Adrenal gland (tissue), 5 donors: ENCODE results near the gene SLC66A3.

ENCODE experiments used
- POLR2A ChIP-seq, 2 donors: fragments of 450-650 bp; IDR thresholded peaks; one replicate each; pipeline ENCODE4 v1.6.1; 2017; ENCODE audit warnings: antibody characterized with exemption in 2 of 2, mild to moderate bottlenecking in 2 of 2, moderate library complexity in 1 of 2
- TF ChIP-seq, protein P1 (sequence below), 6 experiments: fragments of 450-650 bp in 4 of 6; fragments of 200-600 bp in 2 of 6; sonication (generic) in 1 of 6; IDR thresholded peaks; 1 replicate in 5 of 6; 2 replicates in 1 of 6; pipeline versions ENCODE4 v1.5.1 to v1.8.0; 2016 to 2021; ENCODE audit warnings: antibody characterized with exemption in 6 of 6, mild to moderate bottlenecking in 2 of 6, moderate library complexity in 1 of 6
- donor health status: DM: no; HTN: no; CAD: no.

DNA sequence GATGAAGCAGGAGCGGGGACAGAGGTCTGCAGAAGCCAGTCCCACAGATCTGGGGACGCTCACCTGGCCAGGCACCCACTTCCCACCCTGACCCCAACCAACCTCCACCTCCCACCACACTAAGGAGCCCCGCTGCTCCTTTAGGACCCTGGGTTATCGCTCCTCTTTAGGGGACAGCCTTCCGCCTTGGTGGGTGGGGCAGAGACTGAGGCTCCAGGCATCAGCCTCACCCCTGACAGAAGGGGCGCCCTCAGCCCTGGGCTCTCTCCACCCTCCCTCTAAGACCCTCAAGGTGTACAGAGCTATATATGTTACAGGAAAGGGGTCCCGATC is 33.5 kb upstream of the SLC66A3 start:
- TF ChIP-seq, protein P1, sequence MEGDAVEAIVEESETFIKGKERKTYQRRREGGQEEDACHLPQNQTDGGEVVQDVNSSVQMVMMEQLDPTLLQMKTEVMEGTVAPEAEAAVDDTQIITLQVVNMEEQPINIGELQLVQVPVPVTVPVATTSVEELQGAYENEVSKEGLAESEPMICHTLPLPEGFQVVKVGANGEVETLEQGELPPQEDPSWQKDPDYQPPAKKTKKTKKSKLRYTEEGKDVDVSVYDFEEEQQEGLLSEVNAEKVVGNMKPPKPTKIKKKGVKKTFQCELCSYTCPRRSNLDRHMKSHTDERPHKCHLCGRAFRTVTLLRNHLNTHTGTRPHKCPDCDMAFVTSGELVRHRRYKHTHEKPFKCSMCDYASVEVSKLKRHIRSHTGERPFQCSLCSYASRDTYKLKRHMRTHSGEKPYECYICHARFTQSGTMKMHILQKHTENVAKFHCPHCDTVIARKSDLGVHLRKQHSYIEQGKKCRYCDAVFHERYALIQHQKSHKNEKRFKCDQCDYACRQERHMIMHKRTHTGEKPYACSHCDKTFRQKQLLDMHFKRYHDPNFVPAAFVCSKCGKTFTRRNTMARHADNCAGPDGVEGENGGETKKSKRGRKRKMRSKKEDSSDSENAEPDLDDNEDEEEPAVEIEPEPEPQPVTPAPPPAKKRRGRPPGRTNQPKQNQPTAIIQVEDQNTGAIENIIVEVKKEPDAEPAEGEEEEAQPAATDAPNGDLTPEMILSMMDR (IDR thresholded peaks at IDR 0.05), result no peak
- TF ChIP-seq POLR2A (IDR thresholded peaks at IDR 0.05), result no peak
